PC-9 (cell line): ENCODE measurements around the gene C1orf159. TPM values are rescaled to one million over a fixed set of nuclear protein-coding genes. Genes with fewer than 3 reads are reported as not detected.

Source experiments
- BruUV-seq: library from RNA; stranded (reverse); fragments of 400-500 nt; replicated peaks from 2 replicates; lab custom pipeline; 2021; lab: Mats Ljungman, UMichigan
- CTCF ChIA-PET: fragments of 300-600 bp; sonication (Branson Sonifier 250); formaldehyde crosslinking; loops from one replicate; lab custom pipeline; 2022; ENCODE audit warnings: antibody characterized with exemption; lab: Charles Lee
- POLR2A ChIA-PET: fragments of 300-600 bp; sonication (Branson Sonifier 250); formaldehyde crosslinking; loops from one replicate; lab custom pipeline; 2022; ENCODE audit warnings: antibody characterized with exemption; ENCODE audit not compliant: unreplicated experiment; lab: Charles Lee
- DNase-seq, 2 experiments: peaks; one replicate each; pipeline versions ENCODE4 v3.0.0 to v3.0.0-alpha.2; 2015 to 2022; ENCODE audit warnings: mixed read lengths in 1 of 2
- H2AFZ ChIP-seq: fragments of 200-600 bp; sonication (generic); 2 replicates; pipeline ENCODE4 v1.8.1; 2017; ENCODE audit warnings: antibody characterized with exemption
- H3F3A ChIP-seq: fragments of 200-600 bp; sonication (generic); 2 replicates; pipeline ENCODE4 v1.8.1; 2017; ENCODE audit warnings: antibody characterized with exemption, mild to moderate bottlenecking, low read depth; ENCODE audit not compliant: insufficient read depth
- H3K27ac ChIP-seq: fragments of 200-600 bp; sonication (generic); 2 replicates; pipeline ENCODE4 v1.6.1; 2016; ENCODE audit warnings: mixed run types
- H3K27me3 ChIP-seq: fragments of 200-600 bp; sonication (generic); 2 replicates; pipeline ENCODE4 v1.6.1; 2016; ENCODE audit warnings: low read depth, mixed run types; ENCODE audit not compliant: insufficient read depth
- H3K36me3 ChIP-seq: fragments of 200-600 bp; sonication (generic); 2 replicates; pipeline ENCODE4 v1.6.1; 2016; ENCODE audit warnings: low read depth, mixed run types
- H3K4me1 ChIP-seq: fragments of 200-600 bp; sonication (generic); replicated peaks from 2 replicates; pipeline ENCODE4 v1.6.1; 2016; ENCODE audit warnings: mixed run types; ENCODE audit not compliant: insufficient read depth
- H3K4me2 ChIP-seq: fragments of 200-600 bp; sonication (generic); 2 replicates; pipeline ENCODE4 v1.6.1; 2017; ENCODE audit warnings: mixed run types
- H3K4me3 ChIP-seq: fragments of 200-600 bp; sonication (generic); 2 replicates; pipeline ENCODE4 v1.6.1; 2016; ENCODE audit warnings: mixed run types
- H3K79me2 ChIP-seq: fragments of 200-600 bp; sonication (generic); 2 replicates; pipeline ENCODE4 v1.6.1; 2017; ENCODE audit warnings: low read depth, mixed run types
- H3K9me2 ChIP-seq: fragments of 200-600 bp; sonication (generic); 2 replicates; pipeline ENCODE4 v1.8.1; 2017; ENCODE audit warnings: mild to moderate bottlenecking; ENCODE audit not compliant: insufficient read depth
- H3K9me3 ChIP-seq: fragments of 200-600 bp; sonication (generic); 2 replicates; pipeline ENCODE4 v1.8.1; 2016; ENCODE audit warnings: low read depth; ENCODE audit not compliant: insufficient read depth
- H4K20me1 ChIP-seq: fragments of 200-600 bp; sonication (generic); 2 replicates; pipeline ENCODE4 v1.8.1; 2017; ENCODE audit not compliant: insufficient read depth
- EZH2 ChIP-seq: fragments of 200-600 bp; sonication (generic); IDR thresholded peaks from 2 replicates; pipeline ENCODE4 v1.8.0; 2017; ENCODE audit warnings: antibody characterized with exemption, low read depth
- intact Hi-C: fragments of 100-400 bp; cut with micrococcal nuclease; formaldehyde crosslinking; loops from one replicate; pipeline ENCODE4 v1.10.0; 2022; ENCODE audit not compliant: unreplicated experiment
- total RNA-seq: library from RNA; stranded (reverse); gene quantifications from 2 replicates; pipeline ENCODE4 v1.2.3, GENCODE V29; 2021
- TF ChIP-seq, protein P1 (sequence below): fragments of 200-600 bp; sonication (generic); conservative IDR thresholded peaks from 2 replicates; pipeline ENCODE4 v1.6.1; 2017; ENCODE audit warnings: mixed run types, antibody characterized with exemption, mild to moderate bottlenecking, moderate library complexity

The C1orf159 gene
- total RNA-seq, 1 experiment from 2014 or later = 31.1 TPM

GRCh38 chr1:1037366-1038327 lies 78.2 kb downstream of the C1orf159 start:
- TF ChIP-seq, protein P1, sequence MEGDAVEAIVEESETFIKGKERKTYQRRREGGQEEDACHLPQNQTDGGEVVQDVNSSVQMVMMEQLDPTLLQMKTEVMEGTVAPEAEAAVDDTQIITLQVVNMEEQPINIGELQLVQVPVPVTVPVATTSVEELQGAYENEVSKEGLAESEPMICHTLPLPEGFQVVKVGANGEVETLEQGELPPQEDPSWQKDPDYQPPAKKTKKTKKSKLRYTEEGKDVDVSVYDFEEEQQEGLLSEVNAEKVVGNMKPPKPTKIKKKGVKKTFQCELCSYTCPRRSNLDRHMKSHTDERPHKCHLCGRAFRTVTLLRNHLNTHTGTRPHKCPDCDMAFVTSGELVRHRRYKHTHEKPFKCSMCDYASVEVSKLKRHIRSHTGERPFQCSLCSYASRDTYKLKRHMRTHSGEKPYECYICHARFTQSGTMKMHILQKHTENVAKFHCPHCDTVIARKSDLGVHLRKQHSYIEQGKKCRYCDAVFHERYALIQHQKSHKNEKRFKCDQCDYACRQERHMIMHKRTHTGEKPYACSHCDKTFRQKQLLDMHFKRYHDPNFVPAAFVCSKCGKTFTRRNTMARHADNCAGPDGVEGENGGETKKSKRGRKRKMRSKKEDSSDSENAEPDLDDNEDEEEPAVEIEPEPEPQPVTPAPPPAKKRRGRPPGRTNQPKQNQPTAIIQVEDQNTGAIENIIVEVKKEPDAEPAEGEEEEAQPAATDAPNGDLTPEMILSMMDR = no peak
- TF ChIP-seq EZH2 = no peak
- H3F3A ChIP-seq = peaks cover 9% of the 10 kb centered on the region; the same call in 1 of the 2 replicates
- no peaks in the 10 kb centered on the region for H3K79me2 ChIP-seq
- no peaks in the 10 kb centered on the region for H3K36me3 ChIP-seq
- ChIA-PET POLR2A (no interaction called here), CTCF (no interaction called here)
- no peaks in the 10 kb centered on the region for H3K9me2 ChIP-seq
- peaks cover 51% of the 10 kb centered on the region for H4K20me1 ChIP-seq
- H3K4me2 ChIP-seq = no peak overlapping the region
- H3K4me3 ChIP-seq = no peak overlapping the region
- BruUV-seq = no TSS peak
- H3K27ac ChIP-seq = no peak overlapping the region
- DNase-seq = no peak
- H3K4me1 ChIP-seq = no peaks in the 10 kb centered on the region
- intact Hi-C loops = no loop called here
- H3K27me3 ChIP-seq = no peaks in the 10 kb centered on the region
- H2AFZ ChIP-seq = no peak overlapping the region
- no peaks in the 10 kb centered on the region for H3K9me3 ChIP-seq

GRCh38 chr1:1035291-1035943 lies 80.5 kb downstream of the C1orf159 start:
- Histone ChIP-seq H2AFZ (no peak overlapping the region), H3K9me3 (no peaks in the 10 kb centered on the region), H3K4me1 (no peaks in the 10 kb centered on the region), H3K27me3 (no peaks in the 10 kb centered on the region), H3K9me2 (no peaks in the 10 kb centered on the region), H3K4me2 (no peak overlapping the region), H4K20me1 (peaks cover 56% of the 10 kb centered on the region), H3F3A (peaks cover 9% of the 10 kb centered on the region; the same call in 1 of the 2 replicates), H3K27ac (no peak overlapping the region), H3K4me3 (no peak overlapping the region), H3K36me3 (no peaks in the 10 kb centered on the region), H3K79me2 (no peaks in the 10 kb centered on the region)
- CTCF ChIA-PET = no interaction called here
- no peak for DNase-seq
- TF ChIP-seq, protein P1 = no peak
- TF ChIP-seq EZH2 = no peak
- BruUV-seq = no TSS peak
- POLR2A ChIA-PET = no interaction called here
- intact Hi-C loops = no loop called here

DNA sequence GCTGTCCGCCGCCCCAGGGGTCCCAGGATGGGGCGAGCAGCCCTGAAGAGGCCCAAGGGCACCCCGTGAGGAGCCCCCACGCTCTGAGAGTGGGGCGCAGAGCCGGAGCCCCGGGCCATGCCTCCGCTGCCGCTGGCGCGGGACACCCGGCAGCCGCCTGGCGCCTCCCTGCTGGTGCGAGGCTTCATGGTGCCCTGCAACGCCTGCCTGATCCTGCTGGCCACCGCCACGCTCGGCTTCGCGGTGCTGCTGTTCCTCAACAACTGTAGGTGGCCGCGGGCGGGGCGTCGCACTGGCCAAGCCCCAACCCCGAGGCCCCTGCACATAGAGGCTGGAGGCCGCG lies 81.5 kb downstream of the C1orf159 start:
- H3K27me3 ChIP-seq = no peaks in the 10 kb centered on the region
- H4K20me1 ChIP-seq = peaks cover 46% of the 10 kb centered on the region
- no peaks in the 10 kb centered on the region for H3K9me2 ChIP-seq
- no TSS peak for BruUV-seq
- ChIA-PET CTCF (no interaction called here), POLR2A (no interaction called here)
- no peaks in the 10 kb centered on the region for H3K9me3 ChIP-seq
- no peak overlapping the region for H2AFZ ChIP-seq
- no peaks in the 10 kb centered on the region for H3K79me2 ChIP-seq
- no peak for TF ChIP-seq EZH2
- H3K4me1 ChIP-seq = no peaks in the 10 kb centered on the region
- no peak overlapping the region for H3K4me3 ChIP-seq
- no peak for DNase-seq
- no peak overlapping the region for H3K27ac ChIP-seq
- no peak overlapping the region for H3K4me2 ChIP-seq
- H3K36me3 ChIP-seq = no peaks in the 10 kb centered on the region
- intact Hi-C loops = no loop called here
- H3F3A ChIP-seq = peaks cover 9% of the 10 kb centered on the region; the same call in 1 of the 2 replicates
